Ovary (tissue), 3 donors: Measurements from ENCODE around the gene NOP9.

Source experiments
- CTCF ChIP-seq, 3 donors: fragments of 450-650 bp in 2 of 3; fragments of 200-600 bp in 1 of 3; IDR thresholded peaks; one replicate each; pipeline versions ENCODE4 v1.5.1 to v1.8.0; 2016 to 2022; ENCODE audit warnings: antibody characterized with exemption in 3 of 3, mild to moderate bottlenecking in 1 of 3
- POLR2A ChIP-seq: fragments of 450-650 bp; IDR thresholded peaks from one replicate; pipeline ENCODE4 v1.6.1; 2017; ENCODE audit warnings: antibody characterized with exemption, mild to moderate bottlenecking, moderate library complexity
- donor health status: DM: no; HTN: no; CAD: no.

GRCh38 chr14:24296341-24297157 is 3.1 kb upstream of the NOP9 start:
- no peak for TF ChIP-seq POLR2A
- TF ChIP-seq CTCF (IDR thresholded peaks at IDR 0.05), result no peak
